Rectal smooth muscle tissue (tissue), 1 donor: ENCODE data around the gene ZDHHC1.

Experiments used
- H3K27ac ChIP-seq: one replicate; pipeline ENCODE4 v1.7.0; 2013; ENCODE audit warnings: low read depth, low read length, inconsistent platforms
- H3K27me3 ChIP-seq: one replicate; pipeline ENCODE4 v1.7.0; 2013; ENCODE audit warnings: low read length; ENCODE audit not compliant: control insufficient read depth, insufficient read depth
- H3K36me3 ChIP-seq: one replicate; pipeline ENCODE4 v1.7.0; 2013; ENCODE audit warnings: low read length; ENCODE audit not compliant: control insufficient read depth, insufficient read depth
- H3K4me1 ChIP-seq: one replicate; pipeline ENCODE4 v1.7.0; 2013; ENCODE audit warnings: low read length; ENCODE audit not compliant: control insufficient read depth, insufficient read depth
- H3K4me3 ChIP-seq: one replicate; pipeline ENCODE4 v1.7.0; 2013; ENCODE audit warnings: low read length
- H3K9ac ChIP-seq: one replicate; pipeline ENCODE4 v1.7.0; 2013; ENCODE audit warnings: low read length

Gene ZDHHC1

GRCh38 chr16:67409631-67410030, 6.6 kb downstream of the ZDHHC1 start:
- peaks cover 5% of the 10 kb centered on the region for H3K4me1 ChIP-seq
- H3K27ac ChIP-seq: no peak overlapping the region
- no peak overlapping the region for H3K9ac ChIP-seq
- no peaks in the 10 kb centered on the region for H3K27me3 ChIP-seq
- H3K36me3 ChIP-seq: no peaks in the 10 kb centered on the region
- H3K4me3 ChIP-seq: no peak overlapping the region

GRCh38 chr16:67407788-67408452, 8.4 kb downstream of the ZDHHC1 start:
- H3K27ac ChIP-seq: no peak overlapping the region

GRCh38 chr16:67407176-67407787, 9.0 kb downstream of the ZDHHC1 start:
- Histone ChIP-seq H3K9ac (no peak overlapping the region), H3K36me3 (no peaks in the 10 kb centered on the region), H3K4me3 (no peak overlapping the region), H3K4me1 (peaks cover 5% of the 10 kb centered on the region), H3K27me3 (no peaks in the 10 kb centered on the region), H3K27ac (peak overlapping the region; percentile 61)

More at GRCh38 chr16:67407788-67408452, 8.4 kb downstream of the ZDHHC1 start:
- no peaks in the 10 kb centered on the region for H3K27me3 ChIP-seq
- peaks cover 5% of the 10 kb centered on the region for H3K4me1 ChIP-seq
- H3K4me3 ChIP-seq: no peak overlapping the region
- no peaks in the 10 kb centered on the region for H3K36me3 ChIP-seq
- no peak overlapping the region for H3K9ac ChIP-seq

- no peak overlapping the region for H3K9ac ChIP-seq
- no peak overlapping the region for H3K4me3 ChIP-seq
- H3K36me3 ChIP-seq: no peaks in the 10 kb centered on the region
- peak overlapping the region; percentile 61 for H3K27ac ChIP-seq
- H3K4me1 ChIP-seq: peaks cover 5% of the 10 kb centered on the region
- no peaks in the 10 kb centered on the region for H3K27me3 ChIP-seq
These were observed 9.9 kb downstream of the ZDHHC1 start for GRCh38 chr16:67406111-67406971.

DNA sequence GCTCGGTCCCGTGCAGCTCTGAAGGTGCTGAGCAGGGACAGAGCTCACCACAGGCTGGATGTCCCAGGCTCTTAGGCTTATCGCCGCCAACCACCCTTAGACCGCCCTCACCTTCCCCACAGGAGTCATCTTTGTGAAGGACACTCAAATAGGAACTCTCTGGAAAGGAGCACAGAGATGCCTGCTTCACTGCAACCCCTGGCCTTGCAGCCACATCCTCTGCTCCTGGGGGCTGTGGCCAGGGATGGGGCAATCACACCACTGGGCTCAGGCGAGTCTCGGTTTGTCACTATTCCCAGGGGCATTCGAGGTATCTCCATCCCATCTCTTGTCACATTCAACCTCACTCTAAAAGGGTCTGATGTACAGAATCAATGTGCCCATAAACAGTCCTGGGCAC, 10.9 kb downstream of the ZDHHC1 start:
- Histone ChIP-seq H3K27me3 (no peaks in the 10 kb centered on the region), H3K36me3 (no peaks in the 10 kb centered on the region), H3K27ac (no peak overlapping the region), H3K9ac (peak overlapping the region; percentile 10), H3K4me3 (no peak overlapping the region), H3K4me1 (peaks cover 5% of the 10 kb centered on the region)

DNA sequence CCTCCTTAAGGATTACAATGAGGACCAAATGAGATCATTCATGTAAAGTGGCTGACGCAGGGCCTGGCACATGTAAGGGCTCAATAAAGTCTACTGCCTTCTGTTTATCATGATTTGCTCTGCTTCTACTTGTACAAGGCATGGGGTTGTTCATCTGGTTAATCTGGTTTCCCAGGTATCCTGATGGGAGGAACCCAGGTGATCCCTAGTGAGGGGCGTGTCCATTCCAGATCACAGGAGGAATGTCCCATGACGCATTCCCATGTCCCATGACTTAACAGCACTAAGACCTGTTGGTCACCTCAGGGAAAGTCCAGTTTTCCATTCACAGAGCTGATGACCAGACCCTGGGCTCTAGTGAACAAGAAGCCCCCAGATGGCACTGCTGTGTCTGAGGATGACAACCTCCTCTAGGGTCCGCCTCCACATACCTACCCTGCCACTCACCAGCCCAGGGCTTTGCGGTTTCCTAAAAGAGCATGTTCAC, 11.5 kb downstream of the ZDHHC1 start:
- no peaks in the 10 kb centered on the region for H3K36me3 ChIP-seq
- no peak overlapping the region for H3K27ac ChIP-seq
- no peaks in the 10 kb centered on the region for H3K27me3 ChIP-seq
- H3K4me3 ChIP-seq: no peak overlapping the region
- no peak overlapping the region for H3K9ac ChIP-seq
- peaks cover 5% of the 10 kb centered on the region for H3K4me1 ChIP-seq

DNA sequence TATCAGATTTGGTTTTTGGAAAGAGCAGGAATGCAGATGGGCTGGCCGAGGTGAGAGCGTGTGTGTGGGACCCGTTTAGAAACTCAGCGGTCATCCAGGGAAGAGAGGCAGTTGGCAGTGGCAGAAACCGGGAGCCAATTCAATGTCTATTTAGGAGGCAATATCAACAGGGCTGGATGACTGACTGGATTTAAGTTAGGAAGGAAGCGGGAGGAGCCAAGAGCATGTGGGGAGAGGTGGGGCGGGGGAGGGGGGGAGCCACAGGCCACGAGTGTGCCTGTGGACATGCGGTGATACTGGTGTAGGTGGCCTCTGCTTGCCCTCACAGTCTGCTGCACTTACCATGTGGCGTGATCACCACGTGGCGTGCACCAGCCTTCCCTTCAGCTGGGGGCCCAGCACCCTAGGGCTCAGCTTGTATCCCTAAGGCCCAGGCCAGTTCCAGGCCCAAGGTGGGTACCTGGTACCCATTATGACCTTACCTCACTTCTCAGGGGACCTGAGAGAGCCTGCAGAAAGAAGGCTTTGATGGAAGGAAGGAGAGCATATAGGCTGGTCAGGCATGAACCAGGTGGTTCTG, 12.2 kb downstream of the ZDHHC1 start:
- Histone ChIP-seq H3K4me3 (no peak overlapping the region), H3K27me3 (no peaks in the 10 kb centered on the region), H3K4me1 (peaks cover 5% of the 10 kb centered on the region), H3K27ac (no peak overlapping the region), H3K9ac (no peak overlapping the region), H3K36me3 (no peaks in the 10 kb centered on the region)

DNA sequence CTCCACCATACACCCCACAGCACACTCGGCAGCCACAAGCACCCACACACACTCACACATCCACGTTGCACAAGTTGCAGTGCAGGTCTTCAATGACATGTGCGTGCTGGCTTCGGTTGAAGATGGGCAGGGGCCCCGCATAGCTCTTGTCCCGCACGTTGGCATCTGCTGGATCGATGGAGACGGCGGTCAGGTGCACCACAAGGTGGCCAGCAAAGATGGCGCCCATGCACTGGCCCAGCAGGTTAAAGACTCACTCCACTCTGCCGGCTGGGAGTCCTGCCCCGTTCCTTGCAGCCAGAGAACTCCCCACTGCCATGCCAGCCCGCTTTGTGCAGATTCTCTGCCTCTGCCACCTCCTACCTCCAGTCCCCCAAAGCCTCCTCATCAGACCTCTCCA, 15.4 kb downstream of the ZDHHC1 start:
- H3K27me3 ChIP-seq: no peaks in the 10 kb centered on the region
- H3K9ac ChIP-seq: no peak overlapping the region
- no peak overlapping the region for H3K27ac ChIP-seq
- H3K4me3 ChIP-seq: no peak overlapping the region
- peaks cover 8% of the 10 kb centered on the region for H3K4me1 ChIP-seq
- H3K36me3 ChIP-seq: no peaks in the 10 kb centered on the region

- H3K4me3 ChIP-seq: no peak overlapping the region
- H3K27ac ChIP-seq: no peak overlapping the region
- no peak overlapping the region for H3K9ac ChIP-seq
- H3K4me1 ChIP-seq: peaks cover 11% of the 10 kb centered on the region
- H3K36me3 ChIP-seq: no peaks in the 10 kb centered on the region
- H3K27me3 ChIP-seq: no peaks in the 10 kb centered on the region
These were observed 16.2 kb downstream of the ZDHHC1 start for GRCh38 chr16:67399749-67400704.

GRCh38 chr16:67399218-67399733, 17.0 kb downstream of the ZDHHC1 start:
- Histone ChIP-seq H3K4me1 (peaks cover 11% of the 10 kb centered on the region), H3K27me3 (no peaks in the 10 kb centered on the region), H3K27ac (no peak overlapping the region), H3K9ac (no peak overlapping the region), H3K4me3 (peak overlapping the region; percentile 30), H3K36me3 (no peaks in the 10 kb centered on the region)

DNA sequence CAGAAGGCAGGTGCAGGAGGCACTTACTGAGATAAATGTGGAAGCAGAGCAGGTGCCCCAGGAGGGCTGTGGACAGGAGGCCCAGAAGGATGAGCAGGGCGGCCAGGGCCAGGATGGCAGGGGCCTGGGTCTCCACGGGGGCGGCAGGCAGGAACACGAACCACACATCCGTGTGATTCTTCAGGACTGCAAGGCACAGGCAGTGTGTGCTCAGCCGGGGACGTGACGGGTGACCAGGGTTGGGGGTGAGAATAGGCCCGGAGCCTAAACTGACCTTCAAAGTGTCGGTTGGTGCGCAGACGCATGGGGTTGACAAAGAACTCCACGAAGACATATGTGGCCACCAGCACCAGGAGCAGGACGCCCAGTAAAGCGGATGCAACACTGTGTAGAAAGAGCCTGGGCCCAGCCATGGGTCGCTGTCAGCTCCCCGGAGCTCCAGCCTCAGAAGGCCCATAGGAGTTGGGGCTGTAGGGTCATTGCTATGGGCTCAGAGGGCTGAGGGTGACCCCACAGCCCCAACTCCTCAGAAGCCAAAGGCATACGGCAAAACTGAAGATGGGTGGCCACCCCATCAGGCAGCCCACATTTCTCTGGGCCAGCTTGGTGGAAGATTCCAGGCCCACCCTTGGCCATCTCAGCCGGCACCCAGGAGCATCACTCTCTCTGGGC, 17.6 kb downstream of the ZDHHC1 start:
- Histone ChIP-seq H3K4me1 (peaks cover 11% of the 10 kb centered on the region), H3K4me3 (peak overlapping the region; percentile 30), H3K36me3 (no peaks in the 10 kb centered on the region), H3K27ac (no peak overlapping the region), H3K27me3 (no peaks in the 10 kb centered on the region), H3K9ac (no peak overlapping the region)
